ENCODE results near the gene SART3.

GRCh38 chr12:108570743-108571608, 10.0 kb upstream of the SART3 start:
- no peak for TF ChIP-seq POLR2A (IDR thresholded peaks at IDR 0.05; ENCODE audit: low read length)
- no peak for TF ChIP-seq GATA1 (IDR thresholded peaks at IDR 0.05; ENCODE audit: low read depth, low read length)

Data from erythroblast (primary cell).